Kidney epithelial cell (primary cell): ENCODE data around the gene GNA14. TPM values are rescaled to one million over a fixed set of nuclear protein-coding genes. Genes with fewer than 3 reads are reported as not detected.

Experiments used
- DNase-seq: peaks from one replicate; pipeline ENCODE4 v3.0.0-alpha.2; 2010; ENCODE audit warnings: low read depth
- H3K27me3 ChIP-seq: 2 replicates; pipeline ENCODE4 v1.6.0; 2011; ENCODE audit warnings: low read length; ENCODE audit not compliant: control insufficient read depth, insufficient read depth
- H3K36me3 ChIP-seq: 2 replicates; pipeline ENCODE4 v1.5.1; 2011; ENCODE audit warnings: low read length; ENCODE audit not compliant: control insufficient read depth, insufficient read depth
- H3K4me3 ChIP-seq: 2 replicates; pipeline ENCODE4 v1.5.1; 2011; ENCODE audit warnings: low read depth, mild to moderate bottlenecking, control low read depth, low read length
- total RNA-seq: library from RNA; depleted of rRNA; stranded (reverse); fragments of >200 nt; gene quantifications from 2 replicates; pipeline ENCODE4 v1.2.3, GENCODE V29; 2015
- TF ChIP-seq, protein P1 (sequence below): IDR thresholded peaks from 2 replicates; pipeline ENCODE4 v1.5.1; 2011; ENCODE audit warnings: mild to moderate bottlenecking, moderate library complexity, low read length, control low read depth, inconsistent platforms; ENCODE audit not compliant: insufficient read depth, poor library complexity, severe bottlenecking

The GNA14 gene
- total RNA-seq, 1 donor from 2014 or later = 0.63 TPM

GRCh38 chr9:77384406-77384805 is 263.7 kb downstream of the GNA14 start:
- DNase-seq = no peak
- no peaks in the 10 kb centered on the region for H3K36me3 ChIP-seq
- TF ChIP-seq, protein P1, sequence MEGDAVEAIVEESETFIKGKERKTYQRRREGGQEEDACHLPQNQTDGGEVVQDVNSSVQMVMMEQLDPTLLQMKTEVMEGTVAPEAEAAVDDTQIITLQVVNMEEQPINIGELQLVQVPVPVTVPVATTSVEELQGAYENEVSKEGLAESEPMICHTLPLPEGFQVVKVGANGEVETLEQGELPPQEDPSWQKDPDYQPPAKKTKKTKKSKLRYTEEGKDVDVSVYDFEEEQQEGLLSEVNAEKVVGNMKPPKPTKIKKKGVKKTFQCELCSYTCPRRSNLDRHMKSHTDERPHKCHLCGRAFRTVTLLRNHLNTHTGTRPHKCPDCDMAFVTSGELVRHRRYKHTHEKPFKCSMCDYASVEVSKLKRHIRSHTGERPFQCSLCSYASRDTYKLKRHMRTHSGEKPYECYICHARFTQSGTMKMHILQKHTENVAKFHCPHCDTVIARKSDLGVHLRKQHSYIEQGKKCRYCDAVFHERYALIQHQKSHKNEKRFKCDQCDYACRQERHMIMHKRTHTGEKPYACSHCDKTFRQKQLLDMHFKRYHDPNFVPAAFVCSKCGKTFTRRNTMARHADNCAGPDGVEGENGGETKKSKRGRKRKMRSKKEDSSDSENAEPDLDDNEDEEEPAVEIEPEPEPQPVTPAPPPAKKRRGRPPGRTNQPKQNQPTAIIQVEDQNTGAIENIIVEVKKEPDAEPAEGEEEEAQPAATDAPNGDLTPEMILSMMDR = no peak
- no peak overlapping the region for H3K4me3 ChIP-seq
- H3K27me3 ChIP-seq = no peaks in the 10 kb centered on the region

DNA sequence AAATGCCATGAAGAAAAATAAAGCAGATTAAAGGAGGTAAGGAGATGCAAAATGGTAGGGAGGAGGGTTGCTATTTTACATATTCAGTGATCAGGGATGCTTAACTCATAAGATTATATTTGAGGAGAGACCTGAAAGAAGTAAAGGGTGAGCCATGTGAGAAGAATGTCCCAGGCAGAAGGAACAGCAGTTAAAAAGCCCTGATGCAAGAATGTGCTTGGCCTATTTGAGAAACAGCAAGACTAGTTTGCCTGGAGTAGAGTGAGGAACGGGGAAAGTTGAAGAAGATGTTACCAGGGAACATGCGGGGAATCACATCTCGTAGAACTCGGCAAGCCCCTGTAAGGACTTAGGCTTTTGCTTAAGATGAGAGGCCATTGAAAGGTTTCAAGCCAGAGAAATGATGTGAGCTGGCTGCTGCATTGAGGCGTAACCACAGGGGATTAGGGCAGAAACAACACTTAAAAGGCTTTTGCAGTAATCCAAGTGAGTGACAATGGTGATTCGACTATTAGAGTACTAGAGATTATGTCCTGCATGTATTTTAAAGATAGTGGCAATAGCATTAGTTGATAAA is 272.1 kb downstream of the GNA14 start:
- TF ChIP-seq, protein P1 = no peak
- no peak for DNase-seq
- no peaks in the 10 kb centered on the region for H3K36me3 ChIP-seq
- H3K27me3 ChIP-seq = no peaks in the 10 kb centered on the region
- H3K4me3 ChIP-seq = no peak overlapping the region

DNA sequence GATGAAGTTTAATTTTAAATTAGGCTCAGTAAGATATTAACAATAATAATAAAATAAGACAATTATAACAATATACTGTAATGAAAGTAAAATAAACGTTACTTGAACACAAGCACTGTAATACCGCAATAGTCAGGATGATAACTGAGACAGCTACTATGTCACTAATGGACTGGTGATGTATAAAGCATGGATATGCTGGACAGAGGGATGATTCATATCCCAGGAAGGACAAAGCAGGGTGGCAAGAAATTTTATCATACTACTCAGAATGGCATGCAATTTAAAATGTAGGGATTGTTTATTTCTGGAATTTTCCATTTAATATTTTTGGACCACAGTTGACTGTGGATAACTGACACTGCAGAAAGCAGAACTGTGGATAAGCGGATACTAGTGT is 273.9 kb downstream of the GNA14 start:
- Histone ChIP-seq H3K36me3 (no peaks in the 10 kb centered on the region), H3K4me3 (no peak overlapping the region), H3K27me3 (no peaks in the 10 kb centered on the region)
- no peak for DNase-seq
- TF ChIP-seq, protein P1 = no peak
